ENCODE data around the gene EXOG.
"Not testable (repeated sequence)": the region's sequence is repeated elsewhere in the genome, so short reads cannot be mapped to it uniquely, and the experiment has no call there.

The EXOG gene

GRCh38 chr3:38564631-38565338 lies 68.6 kb downstream of the EXOG start:
- DNase-seq: no peak

- no peak for DNase-seq
Measured at GRCh38 chr3:38565339-38566214, 69.4 kb downstream of the EXOG start.

- DNase-seq: no peak
Measured at GRCh38 chr3:38566215-38566528, 70.0 kb downstream of the EXOG start.

- not testable (repeated sequence) for DNase-seq
Measured at GRCh38 chr3:38566794-38567193, 70.7 kb downstream of the EXOG start.

GRCh38 chr3:38567498-38567897 lies 71.4 kb downstream of the EXOG start:
- DNase-seq: no peak

DNA sequence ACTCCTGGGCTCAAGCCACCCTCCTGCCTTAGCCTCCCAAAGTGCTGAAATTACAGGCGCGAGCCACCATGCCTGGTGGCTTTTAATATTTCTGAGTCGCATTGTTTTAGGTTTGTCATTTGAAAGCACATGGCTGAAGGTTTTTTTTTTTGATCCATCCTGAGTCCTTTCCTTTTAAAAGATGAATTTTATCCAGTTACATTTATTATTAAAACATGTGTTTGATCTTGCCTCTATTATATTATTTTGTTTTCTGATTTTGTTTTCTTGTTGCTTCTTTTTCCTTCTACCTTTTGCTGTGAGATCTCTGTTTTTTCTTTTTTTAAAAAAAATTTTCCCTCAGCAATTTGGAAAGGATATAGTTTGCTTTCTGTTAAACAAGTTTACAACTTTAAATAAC lies 77.0 kb downstream of the EXOG start:
- DNase-seq: no peak

DNA sequence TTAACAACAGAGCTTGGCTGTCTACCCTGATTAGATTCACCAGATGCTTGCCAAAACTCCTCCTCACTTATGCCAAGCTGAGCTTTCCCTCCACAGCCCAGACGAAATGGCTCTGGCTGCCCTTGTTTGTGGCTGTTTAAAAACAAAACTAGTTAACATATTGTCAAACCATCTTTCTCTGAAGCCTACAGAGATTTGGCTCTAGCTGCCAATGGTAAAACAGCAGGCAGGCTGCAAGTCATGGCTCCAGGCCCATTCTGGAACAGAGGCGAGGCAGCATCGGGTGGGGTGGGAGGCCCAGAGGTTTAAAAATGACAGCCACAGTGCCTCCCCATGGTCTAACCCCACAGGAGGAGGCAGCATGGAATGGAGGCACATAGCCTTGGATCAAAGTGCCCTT lies 77.4 kb downstream of the EXOG start:
- no peak for DNase-seq

GRCh38 chr3:38574411-38575278 lies 78.5 kb downstream of the EXOG start:
- DNase-seq: no peak

- no peak for DNase-seq
Measured at GRCh38 chr3:38575279-38575843, 79.2 kb downstream of the EXOG start.

Measured in NCI-H526 (cell line).